ENCODE measurements around the gene RTTN.

- TF ChIP-seq CTCF (IDR thresholded peaks at IDR 0.05; ENCODE audit: low read length) (no peak), EZH2phosphoT487 (IDR thresholded peaks at IDR 0.05; ENCODE audit: low read length) (no peak), EZH2 (optimal IDR thresholded peaks at IDR 0.05; ENCODE audit: low read depth, low read length) (no peak)
Measured at GRCh38 chr18:70234667-70235459, 29.4 kb upstream of the RTTN start.
